HT1080 (cell line): ENCODE data around the gene NLRC3. TPM values are rescaled to one million over a fixed set of nuclear protein-coding genes. Genes with fewer than 3 reads are reported as not detected.

ENCODE experiments used
- DNase-seq: peaks from one replicate; pipeline ENCODE4 v3.0.0-alpha.2; 2015; ENCODE audit warnings: low read depth
- total RNA-seq: library from RNA; depleted of rRNA; stranded (reverse); fragments of >200 nt; shearing (Covaris generic); gene quantifications from 2 replicates; pipeline ENCODE4 v1.2.3, GENCODE V29; 2014

NLRC3 gene
- total RNA-seq, 1 experiment from 2014 or later, result 0.11 TPM

GRCh38 chr16:3580251-3580651, 3.0 kb upstream of the NLRC3 start:
- no peak for DNase-seq

DNA sequence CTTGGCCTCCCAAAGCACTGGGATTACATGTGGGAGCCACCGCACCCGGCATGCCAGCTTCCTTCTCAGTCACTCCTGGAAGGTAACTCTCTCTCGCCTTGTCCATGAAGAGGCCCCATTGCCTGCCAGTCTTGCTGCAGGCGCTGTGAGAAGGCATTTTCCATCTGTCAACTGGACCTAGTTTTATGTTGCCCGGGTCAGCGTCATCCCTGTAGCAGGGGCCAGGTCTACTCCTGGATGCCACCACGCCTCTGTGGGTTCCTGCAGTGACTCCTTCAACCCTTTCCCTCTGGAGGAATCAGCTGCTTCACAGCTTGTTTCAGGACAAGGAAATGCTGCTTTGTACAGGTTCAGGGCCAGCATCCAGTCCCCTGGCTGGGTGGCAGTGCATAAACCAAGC, 2.6 kb upstream of the NLRC3 start:
- no peak for DNase-seq

- DNase-seq, result peak; percentile 61
Observed at GRCh38 chr16:3578610-3579551, 1.7 kb upstream of the NLRC3 start.

- DNase-seq, result no peak
Observed at GRCh38 chr16:3578121-3578520, 918 bp upstream of the NLRC3 start.

DNA sequence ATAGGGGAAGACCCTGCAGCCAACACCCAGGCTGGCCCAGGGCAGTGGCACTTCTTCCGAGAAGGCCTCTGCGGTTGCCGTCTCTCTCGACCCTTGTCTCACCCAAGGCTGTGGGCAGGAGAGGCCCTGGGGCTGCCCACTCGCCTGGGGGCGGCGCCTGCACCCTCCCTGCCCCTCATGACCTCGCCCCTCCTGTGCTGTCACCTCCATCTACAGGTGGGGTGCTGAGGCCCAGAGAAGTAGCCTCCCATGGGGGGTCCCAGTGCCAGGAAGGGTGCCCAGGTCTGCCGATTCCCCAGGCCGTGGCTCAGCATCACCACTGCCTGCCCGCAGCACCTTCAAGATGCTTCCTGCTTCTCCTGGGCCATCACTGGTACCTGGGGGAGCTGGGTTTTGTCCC, 992 bp downstream of the NLRC3 start:
- DNase-seq, result no peak

DNA sequence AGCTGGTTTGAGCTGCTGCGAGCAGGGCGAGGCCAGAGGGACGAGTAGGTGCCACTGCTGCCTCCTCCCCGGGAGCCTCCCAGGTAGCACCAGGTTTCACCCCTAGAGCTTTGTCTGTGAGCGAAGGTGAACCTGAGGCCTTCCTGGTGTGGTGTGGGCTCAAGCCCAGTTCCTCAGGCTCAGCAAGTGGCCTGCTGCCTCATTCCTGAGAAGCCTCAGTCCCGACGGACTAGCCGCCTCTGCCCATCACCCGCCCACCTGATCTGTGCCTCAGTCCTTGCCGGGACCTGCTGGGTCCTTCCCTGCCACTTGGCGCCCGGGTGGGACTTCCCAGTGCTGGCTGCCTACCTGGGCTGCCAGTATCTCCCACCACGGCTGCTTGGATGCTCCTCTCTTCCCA, 1.7 kb downstream of the NLRC3 start:
- no peak for DNase-seq

GRCh38 chr16:3574195-3574594, 3.0 kb downstream of the NLRC3 start:
- no peak for DNase-seq

DNA sequence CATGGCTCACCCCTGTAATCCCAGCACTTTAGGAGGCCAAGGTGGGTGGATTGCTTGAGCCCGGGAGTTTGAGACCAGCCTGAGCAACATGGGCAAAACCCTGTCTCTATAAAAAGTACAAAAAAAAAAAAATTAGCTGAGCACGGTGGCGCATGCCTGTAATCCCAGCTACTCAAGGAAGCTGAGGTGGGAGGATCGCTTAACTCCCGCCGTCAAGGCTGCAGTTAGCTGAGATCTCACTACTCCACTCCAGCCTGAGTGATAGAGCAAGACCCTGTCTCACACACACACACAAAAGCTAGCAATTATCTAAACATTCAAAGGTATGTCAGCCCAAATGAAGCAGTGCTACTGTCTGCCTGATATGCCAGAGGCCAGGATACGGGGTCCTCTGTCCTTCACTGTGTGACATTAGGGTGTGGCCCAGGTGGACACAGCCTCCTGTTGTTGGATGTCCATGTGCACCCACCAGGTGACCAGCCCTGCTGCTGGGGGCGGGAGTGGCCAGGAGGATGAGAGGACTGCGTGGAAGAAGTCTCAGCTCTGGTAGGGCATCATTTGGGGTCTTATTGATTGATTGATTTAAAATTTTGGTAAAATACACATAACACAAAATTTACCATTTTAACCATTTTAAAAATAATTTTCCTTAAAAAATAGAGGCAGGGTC, 3.9 kb downstream of the NLRC3 start:
- no peak for DNase-seq

DNA sequence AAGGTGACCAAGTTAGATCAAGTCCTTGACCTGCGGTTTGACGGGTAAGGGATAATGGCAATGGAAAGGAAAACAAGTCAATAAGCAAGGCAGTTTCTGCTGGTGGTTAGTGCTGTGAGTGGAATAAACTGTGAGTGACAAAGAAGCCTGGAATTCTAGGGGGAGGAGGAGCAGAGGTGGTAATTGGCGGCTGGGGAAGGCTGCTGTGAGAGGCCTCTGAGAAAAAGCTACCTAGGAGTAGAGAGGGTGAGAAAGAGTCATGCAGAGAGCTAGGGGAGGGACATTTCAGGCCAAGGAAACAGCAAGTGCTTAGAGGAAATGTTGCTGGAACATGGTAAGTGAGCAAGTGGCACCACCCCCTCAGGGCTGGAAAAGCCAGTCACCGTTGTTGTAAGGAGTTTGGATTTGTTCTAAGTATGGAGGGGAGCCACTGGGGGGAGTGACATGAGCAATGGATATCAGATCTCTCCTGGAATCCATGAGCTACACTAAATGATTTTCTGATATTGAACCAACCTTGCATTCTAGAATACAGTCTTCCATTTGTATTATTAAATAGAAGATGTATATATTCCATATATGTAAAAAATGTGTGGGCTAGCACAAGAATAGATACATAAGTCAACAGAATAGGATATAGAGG, 6.7 kb downstream of the NLRC3 start:
- DNase-seq, result peak; percentile 29

DNA sequence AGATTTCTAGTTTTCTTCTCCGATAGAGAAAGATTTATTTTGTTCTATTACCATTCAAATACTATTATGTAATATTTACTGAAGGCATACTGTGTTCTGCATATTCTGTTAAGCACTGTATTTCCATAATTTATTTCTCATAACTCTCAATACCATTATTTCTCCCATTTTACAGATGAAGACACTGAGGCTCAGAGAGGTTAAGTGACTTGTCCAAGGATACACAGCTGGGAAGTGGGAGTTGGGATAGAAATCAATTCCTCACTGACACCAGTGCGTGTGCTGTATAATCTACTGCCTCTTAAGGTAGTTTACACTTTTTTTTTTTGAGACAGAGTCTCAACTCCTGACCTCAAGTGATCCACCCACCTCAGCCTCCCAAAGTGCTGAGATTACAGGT, 7.4 kb downstream of the NLRC3 start:
- no peak for DNase-seq

GRCh38 chr16:3566990-3567389, 10.2 kb downstream of the NLRC3 start:
- DNase-seq, result no peak

DNA sequence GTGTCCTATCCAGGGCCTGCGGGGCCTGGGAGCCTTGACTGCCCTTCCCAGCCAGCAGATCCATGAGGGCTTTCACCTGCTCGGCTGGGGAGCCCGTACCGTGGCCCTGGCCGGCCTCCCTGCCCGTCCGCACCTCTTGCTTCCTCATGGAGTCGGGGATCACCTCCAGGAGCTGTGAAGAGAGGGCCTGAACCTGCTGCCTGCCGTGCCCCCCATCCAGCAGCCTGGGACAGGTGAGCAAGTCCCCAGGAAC, 12.4 kb downstream of the NLRC3 start:
- no peak for DNase-seq

GRCh38 chr16:3564130-3564888, 12.9 kb downstream of the NLRC3 start:
- DNase-seq, result no peak

DNA sequence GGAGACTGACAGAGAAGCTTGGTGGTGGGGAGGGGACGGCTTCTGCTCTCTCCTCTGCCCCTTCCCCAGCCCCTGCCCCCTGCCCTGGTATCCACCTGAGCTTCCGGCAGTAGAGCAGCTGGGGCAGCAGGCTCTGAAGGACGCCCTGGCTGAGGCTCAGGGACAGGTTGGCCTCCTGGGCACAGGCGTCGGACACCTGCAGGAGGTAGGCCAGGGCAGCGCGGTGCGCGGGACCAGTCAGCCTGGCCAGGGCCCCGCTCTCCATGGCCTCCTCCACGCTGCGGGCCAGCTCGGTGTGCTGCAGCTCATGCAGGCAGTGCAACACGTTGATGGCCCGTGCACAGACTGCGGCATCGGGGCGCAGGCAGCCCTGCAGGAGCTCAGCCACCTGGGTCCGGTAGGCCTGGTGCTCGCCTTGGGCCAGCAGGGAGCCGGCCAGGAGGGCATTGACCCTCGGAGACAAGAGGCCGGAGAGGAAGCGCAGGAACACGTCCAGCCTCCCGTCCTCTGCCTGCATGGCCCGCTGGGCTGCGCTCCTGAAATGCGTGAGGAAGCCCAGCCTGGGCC, 14.2 kb downstream of the NLRC3 start:
- no peak for DNase-seq

DNA sequence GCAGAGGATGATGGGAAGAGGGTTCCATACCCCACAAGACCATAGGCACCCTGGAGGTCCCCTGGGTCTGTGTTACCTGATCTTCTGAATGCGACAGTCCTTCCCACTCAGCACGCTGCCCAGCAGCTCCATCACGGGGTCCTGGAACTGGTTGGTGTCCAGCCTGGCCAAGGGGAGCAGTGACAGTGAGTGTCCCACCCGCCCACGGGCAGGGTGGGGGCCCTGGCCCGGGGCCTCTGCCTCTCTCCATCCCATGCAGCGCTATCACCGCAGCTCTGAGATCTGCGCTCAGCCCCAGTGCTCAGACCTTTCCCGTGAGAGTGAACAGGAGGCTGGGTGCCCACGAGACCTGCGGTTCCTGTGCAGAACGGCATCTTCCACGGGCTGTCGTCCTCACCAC, 15.6 kb downstream of the NLRC3 start:
- no peak for DNase-seq

DNA sequence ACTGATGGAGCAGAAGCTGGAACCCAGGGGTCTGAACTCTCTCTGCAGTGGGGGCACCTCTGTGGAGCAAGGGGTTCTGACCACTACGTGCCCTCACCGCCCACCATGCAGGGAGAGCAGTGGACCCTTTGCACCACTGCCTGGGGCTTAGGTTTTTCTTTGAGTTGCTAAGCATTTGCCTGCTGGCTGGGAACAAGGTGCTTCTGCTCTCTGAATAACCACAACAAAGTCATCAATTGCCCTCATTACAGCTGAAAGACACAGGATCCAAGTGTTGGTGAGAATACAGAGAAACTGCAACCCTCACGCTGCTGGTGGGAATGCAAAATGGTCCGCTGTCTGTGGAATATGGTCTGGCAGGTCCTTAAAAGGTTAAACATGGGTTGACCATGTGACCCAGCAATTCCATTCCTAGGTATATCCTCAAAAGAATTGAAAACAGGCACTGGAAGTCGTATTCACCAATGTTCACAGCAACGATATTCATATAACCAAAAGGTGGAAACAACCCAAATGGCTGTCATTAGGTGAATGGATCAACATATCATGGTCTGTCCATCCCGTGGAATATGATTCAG, 22.8 kb downstream of the NLRC3 start:
- DNase-seq, result no peak

GRCh38 chr16:3553138-3553923, 23.9 kb downstream of the NLRC3 start:
- DNase-seq, result no peak

DNA sequence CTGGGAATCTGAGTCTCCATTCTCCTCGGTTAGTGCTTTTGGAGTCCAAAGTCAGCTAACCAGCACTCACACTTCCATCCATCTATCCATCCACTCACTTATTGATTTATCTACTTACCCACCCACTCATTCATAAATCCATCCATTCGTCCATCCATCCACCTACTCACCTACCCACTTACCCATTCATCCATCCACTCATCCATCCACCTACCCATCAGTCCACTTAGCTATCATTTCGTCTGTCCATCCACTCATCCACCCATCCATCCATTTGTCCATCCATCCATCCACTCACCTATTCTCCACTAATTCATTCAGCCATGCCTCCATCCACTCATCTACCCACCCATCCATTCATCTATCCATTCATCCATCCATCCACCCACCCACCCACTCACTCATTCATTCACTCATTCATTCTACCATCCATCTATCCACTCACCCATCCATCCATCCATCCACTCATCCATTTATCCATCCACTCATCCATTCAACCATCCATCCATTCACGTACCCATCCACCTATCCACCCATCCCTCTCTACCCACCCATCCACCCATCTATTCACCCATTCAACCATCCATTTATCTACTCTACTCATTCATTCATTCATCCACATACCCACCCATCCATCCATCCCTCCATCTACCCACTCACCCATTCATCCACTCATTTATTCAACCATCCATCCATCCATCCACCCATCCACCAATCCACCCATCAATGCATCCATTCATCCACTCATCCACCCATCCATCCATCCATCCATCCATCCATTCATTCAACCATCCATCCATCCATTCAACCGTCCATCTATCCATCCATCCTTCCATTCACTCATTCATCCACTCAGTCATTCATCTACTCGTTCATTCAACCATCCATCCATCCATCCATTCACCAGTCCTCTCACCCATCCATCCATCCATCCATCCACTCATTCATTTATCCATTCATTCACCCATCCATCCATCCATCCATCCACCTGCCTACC, 26.1 kb downstream of the NLRC3 start:
- DNase-seq, result no peak

DNA sequence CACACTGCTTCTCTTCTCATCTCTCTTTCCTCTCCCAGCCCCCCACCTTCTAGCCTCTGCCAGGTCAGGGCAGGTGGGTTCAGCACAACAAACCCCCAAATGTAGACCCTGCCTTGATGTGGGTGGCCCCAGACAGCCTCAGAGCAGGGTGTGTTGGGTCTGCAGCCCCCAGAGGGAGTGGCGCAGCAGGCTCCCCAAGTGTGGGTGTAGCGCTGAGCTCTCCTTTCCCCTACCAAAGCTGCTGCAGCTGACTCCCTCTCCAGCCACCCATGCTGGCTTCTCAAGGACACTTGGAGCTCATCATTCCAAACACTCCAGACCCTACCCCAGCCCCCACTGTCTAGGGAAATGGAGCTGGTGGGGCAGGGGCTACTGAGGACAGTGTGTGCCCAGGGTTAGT, 27.3 kb downstream of the NLRC3 start:
- no peak for DNase-seq
